Stimulated activated CD8-positive, alpha-beta memory T cell treated with anti-CD3 and anti-CD28 coated beads, Interleukin-2, amount 100 ng/mL, for 48 hours (primary cell): Measurements from ENCODE around the gene PRR14.

Experiments used
- DNase-seq, 2 donors: peaks; one replicate each; pipeline ENCODE4 v3.0.0-alpha.2; 2020; ENCODE audit warnings: low read depth in 2 of 2

The PRR14 gene

DNA sequence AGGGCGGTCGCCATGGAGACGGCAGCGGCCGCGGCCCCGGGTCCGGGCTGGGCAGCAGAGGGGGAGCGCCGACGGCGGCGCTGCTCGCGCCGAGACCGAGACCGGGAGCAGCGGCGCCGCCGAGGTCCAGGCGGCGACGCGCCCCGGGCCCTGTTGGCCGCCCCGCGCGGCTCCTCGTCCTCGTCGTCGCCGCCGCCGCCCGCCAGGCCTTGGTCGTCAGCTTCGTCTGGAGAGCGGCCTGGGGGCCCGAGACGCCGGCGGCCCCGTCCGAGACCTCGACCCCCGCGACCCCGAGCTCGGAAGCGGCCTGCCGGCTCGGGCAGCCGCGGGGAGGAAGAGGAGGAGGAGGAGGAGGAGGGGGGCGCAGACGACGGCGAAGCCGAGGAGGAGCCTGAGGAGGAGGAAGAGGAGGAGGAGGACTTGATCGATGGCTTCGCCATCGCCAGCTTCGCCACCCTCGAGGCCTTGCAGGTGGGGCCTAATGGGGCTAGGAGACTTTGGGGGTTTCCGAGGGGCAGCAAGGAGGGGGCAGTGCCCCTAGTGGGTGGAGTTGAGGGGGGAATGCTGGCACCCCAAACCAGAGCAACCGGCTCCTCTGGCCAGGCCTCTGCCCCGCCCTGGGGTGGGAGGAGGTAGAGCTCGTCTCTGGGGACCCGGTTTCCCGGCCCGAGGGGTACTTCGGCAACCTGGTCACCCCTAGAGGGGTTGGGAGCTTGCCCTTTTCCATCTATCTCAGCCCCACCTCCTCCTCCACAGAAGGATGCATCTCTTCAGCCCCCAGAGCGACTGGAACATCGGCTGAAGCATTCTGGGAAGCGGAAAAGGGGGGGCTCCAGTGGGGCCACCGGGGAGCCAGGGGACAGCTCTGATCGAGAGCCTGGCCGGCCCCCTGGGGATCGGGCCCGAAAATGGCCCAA is 9.0 kb downstream of the PRR14 start:
- DNase-seq, result peak; percentile 34 to 40

DNA sequence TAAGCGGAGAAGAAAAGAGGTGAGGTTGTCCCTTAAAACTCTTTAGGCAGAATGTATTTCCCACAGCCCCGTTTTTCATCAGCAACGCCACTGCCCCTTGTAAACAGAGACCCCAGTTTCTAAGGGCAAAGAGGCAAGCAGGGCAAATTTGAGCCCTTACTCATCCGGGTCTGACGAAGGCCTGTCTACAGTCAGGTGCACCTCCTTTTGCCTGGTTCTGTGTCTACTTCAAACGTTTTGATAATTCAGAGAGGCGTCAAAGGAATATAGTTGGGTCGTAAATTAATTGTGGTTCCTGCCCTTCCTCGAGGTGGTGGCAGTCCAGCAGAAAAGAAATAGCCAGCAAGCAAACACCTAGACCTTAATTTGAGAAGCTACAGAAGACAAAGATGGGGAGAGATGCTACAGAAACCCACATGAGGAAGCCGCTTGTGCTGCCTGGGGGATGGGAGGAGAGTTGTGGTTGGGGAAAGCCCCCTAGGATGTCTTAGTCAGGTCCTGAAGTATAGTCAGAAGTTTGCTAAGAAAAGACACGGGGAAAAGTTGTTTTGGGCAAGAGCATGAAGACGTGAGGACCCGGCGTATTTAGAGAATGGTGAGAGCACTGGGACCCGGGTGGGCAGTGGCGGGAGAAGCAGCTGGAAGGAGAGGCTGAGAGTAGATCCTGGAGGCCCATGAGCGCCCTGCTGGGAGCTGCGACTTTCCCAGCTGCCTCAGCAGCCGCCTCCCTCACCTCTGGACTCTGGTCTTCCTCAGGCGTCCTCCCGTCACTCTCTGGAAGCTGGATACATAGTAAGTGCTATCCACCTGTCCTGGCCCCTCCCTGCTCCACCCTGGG is 9.9 kb downstream of the PRR14 start:
- peak; percentile 66 to 73 for DNase-seq

DNA sequence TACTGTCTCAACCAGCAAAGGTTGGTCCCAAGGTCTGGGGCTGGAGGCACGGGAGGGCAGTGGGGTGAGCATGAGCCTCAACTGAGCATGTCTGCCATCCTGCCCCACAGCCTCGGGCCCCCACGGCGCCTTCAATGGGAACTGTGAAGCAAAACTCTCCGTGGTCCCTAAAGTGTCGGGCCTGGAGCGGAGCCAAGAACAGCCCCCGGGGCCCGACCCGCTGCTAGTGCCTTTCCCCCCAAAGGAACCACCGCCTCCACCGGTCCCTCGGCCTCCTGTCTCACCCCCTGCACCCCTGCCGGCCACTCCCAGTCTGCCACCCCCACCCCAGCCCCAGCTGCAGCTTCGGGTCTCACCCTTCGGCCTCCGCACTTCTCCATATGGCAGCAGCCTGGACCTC is 11.7 kb downstream of the PRR14 start:
- DNase-seq, result no peak

GRCh38 chr16:30663038-30663437 is 12.3 kb downstream of the PRR14 start:
- no peak for DNase-seq

GRCh38 chr16:30663820-30664219 is 13.1 kb downstream of the PRR14 start:
- DNase-seq, result no peak

DNA sequence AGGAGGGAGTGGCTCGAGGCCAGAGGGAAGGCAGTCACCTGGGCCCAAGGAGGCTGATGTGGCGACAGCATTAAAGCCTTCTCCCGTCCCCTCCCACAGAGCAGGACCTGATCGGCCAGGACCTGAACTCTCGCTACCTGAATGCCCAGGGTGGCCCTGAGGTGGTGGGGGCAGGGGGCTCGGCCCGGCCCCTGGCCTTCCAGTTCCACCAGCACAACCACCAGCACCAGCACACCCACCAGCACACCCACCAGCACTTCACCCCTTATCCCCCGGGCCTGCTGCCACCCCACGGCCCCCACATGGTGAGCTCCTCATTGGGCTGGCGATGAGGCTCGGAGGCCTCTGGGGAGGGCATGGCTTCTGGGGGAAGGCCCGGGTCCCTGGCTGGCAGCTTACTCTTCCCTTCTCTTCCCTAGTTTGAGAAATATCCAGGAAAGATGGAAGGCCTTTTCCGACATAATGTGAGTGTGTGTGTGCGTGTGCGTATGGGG is 13.9 kb downstream of the PRR14 start:
- no peak for DNase-seq

DNA sequence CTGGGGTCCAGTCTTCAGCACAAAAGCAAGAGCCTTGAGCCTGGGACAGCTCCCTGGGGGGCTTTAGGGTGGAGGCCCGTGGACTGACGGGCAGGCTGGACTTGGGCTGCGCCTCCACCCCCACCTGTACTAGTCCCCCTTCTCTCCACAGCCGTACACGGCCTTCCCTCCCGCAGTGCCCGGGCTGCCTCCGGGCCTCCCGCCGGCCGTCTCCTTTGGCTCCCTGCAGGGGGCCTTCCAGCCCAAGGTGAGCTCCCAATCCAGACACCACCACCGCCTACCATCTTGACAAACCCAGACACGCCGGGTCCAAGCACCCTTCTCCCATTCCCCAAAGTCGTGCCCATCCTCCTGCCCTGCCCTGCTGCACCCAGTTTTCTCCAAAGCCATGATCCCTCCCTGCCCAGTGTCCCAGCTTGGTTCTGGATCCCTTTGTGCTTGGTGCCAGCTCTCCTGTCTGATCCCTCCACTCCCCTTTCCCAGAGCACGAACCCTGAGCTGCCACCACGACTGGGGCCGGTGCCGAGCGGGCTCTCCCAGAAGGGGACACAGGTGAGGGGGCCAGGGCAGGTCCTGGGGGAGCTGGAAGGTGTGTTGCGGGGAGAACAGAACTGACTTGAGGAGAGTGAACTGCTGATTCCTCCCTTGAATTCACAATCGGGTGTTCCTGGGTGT is 14.5 kb downstream of the PRR14 start:
- DNase-seq, result no peak

- DNase-seq, result no peak
These were observed 15.1 kb downstream of the PRR14 start for GRCh38 chr16:30665830-30666190.

GRCh38 chr16:30666681-30667080 is 15.9 kb downstream of the PRR14 start:
- no peak for DNase-seq

GRCh38 chr16:30667361-30667905 is 16.7 kb downstream of the PRR14 start:
- no peak for DNase-seq

DNA sequence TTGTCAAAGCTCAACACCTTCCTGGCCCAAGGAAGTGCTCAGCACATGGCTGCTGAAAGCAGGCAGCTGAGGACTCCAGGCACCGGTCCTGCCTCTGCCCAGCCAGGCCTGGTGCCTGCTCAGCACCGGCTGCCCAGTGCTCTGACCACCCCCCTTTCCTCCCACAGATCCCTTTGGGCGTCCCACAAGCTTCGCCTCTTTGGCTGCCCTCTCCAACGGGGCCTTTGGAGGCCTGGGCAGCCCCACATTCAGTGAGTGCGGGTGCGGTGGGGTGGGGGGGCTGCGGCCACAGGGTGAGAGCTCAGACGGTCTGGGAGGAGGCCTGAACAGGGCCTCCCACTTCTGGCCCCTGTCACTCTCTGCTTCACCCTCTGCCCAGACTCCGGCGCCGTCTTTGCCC is 17.6 kb downstream of the PRR14 start:
- DNase-seq, result no peak

DNA sequence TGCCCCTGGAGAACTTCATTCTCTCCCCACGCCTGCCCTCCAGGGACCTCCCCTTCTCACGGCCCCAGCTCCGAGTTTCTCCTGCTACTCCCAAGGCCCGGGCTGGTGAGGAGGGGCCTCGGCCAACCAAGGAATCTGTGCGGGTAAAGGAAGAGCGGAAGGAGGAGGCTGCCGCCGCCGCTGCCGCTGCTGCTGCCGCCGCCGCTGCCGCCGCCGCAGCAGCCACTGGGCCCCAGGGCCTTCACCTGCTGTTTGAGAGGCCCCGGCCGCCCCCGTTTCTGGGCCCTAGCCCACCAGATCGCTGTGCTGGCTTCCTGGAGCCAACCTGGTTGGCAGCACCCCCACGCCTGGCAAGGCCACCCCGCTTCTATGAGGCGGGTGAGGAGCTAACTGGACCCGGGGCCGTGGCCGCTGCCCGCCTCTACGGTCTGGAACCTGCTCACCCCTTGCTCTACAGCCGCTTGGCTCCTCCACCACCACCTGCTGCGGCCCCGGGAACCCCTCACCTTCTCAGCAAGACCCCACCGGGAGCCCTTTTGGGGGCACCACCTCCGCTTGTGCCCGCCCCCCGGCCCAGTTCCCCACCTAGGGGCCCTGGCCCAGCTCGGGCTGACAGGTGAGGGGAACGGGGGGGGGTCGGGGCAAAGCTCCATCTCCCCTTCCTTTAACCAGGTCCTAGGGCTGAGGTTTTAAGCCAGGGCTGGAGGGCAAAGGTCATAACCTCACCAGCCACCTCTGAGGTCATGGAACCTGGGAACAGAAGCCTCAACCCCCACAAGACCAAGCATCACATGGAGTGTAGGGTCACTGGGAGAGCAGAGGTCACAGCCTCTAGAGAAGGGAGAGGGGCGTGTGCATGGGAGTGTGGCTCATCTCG is 18.5 kb downstream of the PRR14 start:
- no peak for DNase-seq

- no peak for DNase-seq
These were observed 19.4 kb downstream of the PRR14 start for GRCh38 chr16:30669903-30670824.

DNA sequence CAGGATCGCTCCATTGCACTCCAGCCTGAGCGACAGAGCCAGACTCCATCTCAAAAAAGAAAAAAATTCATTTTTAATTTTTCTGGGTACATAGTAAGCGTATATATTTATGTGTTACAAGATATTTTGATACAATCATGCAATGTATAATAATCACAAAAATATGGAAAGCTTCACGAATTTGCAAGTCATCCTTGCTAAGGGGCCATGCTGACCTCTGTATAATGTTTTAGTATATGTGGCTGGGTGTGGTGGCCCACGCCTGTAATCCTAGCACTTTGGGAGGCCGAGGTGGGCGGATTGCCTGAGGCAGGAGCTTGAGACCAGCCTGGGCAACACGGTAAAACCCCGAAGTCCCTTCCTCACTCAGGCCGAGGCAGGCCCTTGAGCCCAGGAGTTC is 24.4 kb downstream of the PRR14 start:
- no peak for DNase-seq

- DNase-seq, result no peak
These were observed 27.3 kb downstream of the PRR14 start for GRCh38 chr16:30677931-30678585.

- no peak for DNase-seq
These were observed 27.8 kb downstream of the PRR14 start for GRCh38 chr16:30678586-30678970.

GRCh38 chr16:30680326-30680725 is 29.6 kb downstream of the PRR14 start:
- DNase-seq, result no peak

DNA sequence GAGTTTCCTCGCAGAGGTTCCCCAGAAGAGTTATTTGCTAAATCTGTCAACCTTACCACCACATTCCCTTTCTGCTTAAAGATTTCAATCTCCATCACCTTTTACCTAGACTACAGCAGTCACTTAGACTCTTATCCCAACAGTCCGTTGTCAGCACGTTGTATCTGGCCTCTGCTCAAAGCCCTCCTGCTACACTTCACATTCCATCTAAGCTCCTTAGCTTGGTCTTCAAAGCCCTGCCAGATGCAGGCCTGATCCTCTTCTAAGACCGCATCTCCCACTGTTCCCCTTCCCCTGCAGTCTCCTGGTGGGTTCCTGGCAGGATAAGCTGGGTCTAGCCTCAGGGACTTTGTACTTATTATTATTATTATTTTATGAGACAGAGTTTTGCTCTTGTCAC is 37.9 kb downstream of the PRR14 start:
- no peak for DNase-seq

DNA sequence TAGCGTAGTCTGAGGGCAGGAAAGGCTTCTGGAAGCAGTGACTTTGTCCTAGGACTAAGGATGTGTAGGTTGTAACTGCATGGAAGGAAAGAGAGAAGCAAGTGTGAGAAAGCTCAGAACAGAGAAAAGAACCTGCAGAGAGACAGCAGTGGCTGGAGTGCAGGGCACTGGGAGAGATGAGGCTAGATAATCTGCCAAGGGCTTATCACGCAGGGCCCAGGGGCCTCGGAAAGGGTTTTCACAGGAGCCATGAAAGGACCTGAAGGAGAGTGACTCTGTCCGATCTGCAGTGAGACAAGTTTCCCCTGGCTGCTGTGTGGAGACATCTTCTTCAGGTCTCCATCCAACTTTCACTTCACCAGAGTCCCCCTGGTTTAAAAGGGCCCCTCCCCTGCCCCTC is 41.1 kb downstream of the PRR14 start:
- no peak for DNase-seq
